Astrocyte of the spinal cord (primary cell): ENCODE data around the gene ABR.

Experiments
- DNase-seq: peaks from one replicate; pipeline ENCODE4 v3.0.0; 2011; ENCODE audit warnings: low read depth, low spot score
- H3K4me3 ChIP-seq: 2 replicates; pipeline ENCODE4 v1.5.1; 2011; ENCODE audit warnings: low read depth, mild to moderate bottlenecking, low read length, moderate library complexity
- CTCF ChIP-seq: IDR thresholded peaks from 2 replicates; pipeline ENCODE4 v1.5.1; 2012; ENCODE audit warnings: low read depth, mild to moderate bottlenecking, low read length, inconsistent platforms
- in situ Hi-C: cut with HindIII; loops from 2 replicates; pipeline ENCODE4 v1.10.0; 2017; ENCODE audit warnings: low sequenced_read_pairs

ABR gene

GRCh38 chr17:1095853-1096173, 84.0 kb downstream of the ABR start:
- in situ Hi-C loops, result no loop called here
- no peak for DNase-seq
- TF ChIP-seq CTCF, result no peak
- no peak overlapping the region for H3K4me3 ChIP-seq

GRCh38 chr17:1095090-1095852, 84.5 kb downstream of the ABR start:
- no peak overlapping the region for H3K4me3 ChIP-seq
- in situ Hi-C loops, result no loop called here
- TF ChIP-seq CTCF, result no peak
- DNase-seq, result no peak

GRCh38 chr17:1094591-1094990, 85.2 kb downstream of the ABR start:
- H3K4me3 ChIP-seq, result no peak overlapping the region
- no peak for TF ChIP-seq CTCF
- in situ Hi-C loops, result no loop called here
- DNase-seq, result no peak

GRCh38 chr17:1091900-1092299, 87.9 kb downstream of the ABR start:
- in situ Hi-C loops, result no loop called here
- no peak overlapping the region for H3K4me3 ChIP-seq
- no peak for DNase-seq
- TF ChIP-seq CTCF, result no peak

- in situ Hi-C loops, result no loop called here
- H3K4me3 ChIP-seq, result no peak overlapping the region
- TF ChIP-seq CTCF, result no peak
- no peak for DNase-seq
Observed at GRCh38 chr17:1091190-1091534, 88.6 kb downstream of the ABR start.

- TF ChIP-seq CTCF, result no peak
- no peak overlapping the region for H3K4me3 ChIP-seq
- in situ Hi-C loops, result no loop called here
Observed at GRCh38 chr17:1090465-1091189, 89.2 kb downstream of the ABR start.

More at GRCh38 chr17:1090465-1091189, 89.2 kb downstream of the ABR start:
- no peak for DNase-seq
